ENCODE measurements around the gene PALMD.

The PALMD gene

DNA sequence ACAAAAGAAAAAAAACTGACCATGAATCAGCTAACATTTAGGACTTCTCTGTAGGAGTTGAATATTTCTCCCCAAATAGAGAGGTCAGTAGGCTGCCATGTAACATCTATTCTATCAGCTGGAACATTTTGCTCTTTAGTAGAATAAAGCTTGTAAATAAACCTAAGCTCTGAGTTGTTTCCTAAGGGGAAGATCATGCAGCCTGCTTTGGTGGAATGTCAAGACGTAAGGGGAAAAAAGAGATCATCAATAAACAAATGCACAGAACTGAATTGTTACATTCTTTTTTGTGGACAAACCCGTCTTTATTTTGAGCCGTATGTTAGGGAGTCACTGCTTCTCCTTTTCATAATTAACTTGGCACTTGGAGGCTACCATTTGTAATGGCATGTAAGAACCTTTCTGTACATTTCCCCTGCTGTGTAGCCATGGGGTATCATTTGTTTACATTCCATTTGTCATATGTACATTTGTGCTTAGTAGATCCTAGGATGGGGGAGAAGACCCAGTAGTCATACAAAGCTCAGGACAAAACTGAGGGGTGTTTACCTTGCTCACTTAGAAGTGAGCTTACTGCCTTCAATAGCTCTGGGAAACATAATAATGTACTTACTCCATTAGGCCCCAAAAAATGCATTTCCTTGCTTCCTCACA, 10.8 kb upstream of the PALMD start:
- in situ Hi-C loops (cut with MboI; ENCODE audit: low sequenced_read_pairs) = no loop called here

DNA sequence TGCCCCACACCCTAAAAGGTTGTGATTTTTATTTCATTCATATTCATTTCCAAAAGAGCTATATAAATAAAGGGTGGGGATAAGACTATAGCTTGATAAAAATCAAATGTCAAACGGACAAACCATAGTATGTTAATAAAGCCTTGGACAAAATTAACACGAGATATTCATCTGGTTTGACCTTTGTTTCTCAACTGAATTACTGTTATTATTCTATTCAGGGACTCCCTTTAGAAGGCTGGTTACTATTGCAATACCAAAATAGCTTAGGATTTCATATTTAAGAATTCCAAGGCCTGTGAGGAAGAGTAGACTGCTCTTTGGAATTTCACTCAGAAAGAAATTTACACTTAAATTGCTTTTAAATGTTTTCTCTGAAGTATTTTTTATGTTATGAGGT, 10.2 kb upstream of the PALMD start:
- in situ Hi-C loops (cut with MboI; ENCODE audit: low sequenced_read_pairs) = no loop called here

DNA sequence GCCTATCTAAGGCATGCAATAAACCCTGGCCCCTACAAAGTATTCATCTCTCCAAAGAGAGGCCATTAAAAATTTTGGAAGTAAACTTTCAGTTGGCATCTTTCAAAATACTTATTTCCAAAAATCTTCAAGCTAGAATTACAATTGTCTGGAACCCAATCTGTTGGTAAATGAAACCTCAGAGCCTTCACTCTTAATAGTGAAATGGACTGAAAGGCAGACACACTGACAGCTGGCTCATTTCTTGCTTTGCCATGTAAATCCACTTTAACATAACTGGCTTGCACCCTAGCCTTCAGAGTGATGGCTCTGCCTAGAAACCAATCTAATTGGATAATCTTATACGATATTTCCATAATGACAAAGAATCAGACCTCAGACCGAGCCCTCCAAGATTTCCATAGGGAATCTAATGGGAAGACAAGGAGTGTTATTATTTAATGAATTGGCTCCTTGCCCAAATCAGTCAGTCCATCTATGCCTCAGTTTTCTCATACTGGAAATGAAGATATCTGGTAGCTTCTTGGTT, 9.2 kb upstream of the PALMD start:
- in situ Hi-C loops (cut with MboI; ENCODE audit: low sequenced_read_pairs) = no loop called here

DNA sequence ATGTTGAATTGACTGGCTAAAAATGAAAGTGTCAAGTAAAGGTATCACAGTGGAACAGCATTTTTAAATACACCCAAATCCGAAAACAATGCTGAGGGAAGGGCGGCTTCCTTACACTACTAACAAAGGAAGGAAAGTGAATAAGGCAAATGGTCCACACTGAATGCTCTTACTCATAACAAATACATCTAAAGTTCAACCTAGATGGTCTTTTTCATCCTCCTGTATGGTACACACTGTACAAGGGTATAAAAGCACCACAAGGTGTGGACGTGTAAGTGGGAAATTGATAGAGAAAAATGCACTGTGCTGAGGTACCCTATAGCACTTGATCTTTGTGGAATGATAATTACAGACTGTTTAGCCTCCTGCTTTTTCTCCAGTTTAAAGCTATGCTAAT, 7.1 kb upstream of the PALMD start:
- in situ Hi-C loops (cut with MboI; ENCODE audit: low sequenced_read_pairs) = no loop called here

DNA sequence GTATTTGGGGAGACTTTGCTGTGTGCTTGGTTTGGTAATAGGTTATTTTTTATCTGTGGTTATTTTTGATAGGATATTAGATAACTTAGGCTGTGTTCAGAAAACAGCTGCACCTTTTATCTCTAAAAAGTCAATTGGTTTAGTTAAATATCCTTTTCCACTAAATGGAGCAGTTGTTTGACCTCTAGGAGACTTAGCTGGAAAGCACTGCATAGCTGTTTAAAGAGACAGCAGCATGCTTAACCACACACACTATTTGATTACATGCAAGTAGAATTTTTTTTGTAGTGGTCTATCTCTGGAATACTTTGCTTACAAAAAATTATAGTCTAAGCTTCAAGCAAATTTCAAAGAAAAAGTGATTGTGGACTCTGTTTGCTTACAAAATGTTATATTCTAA, 6.5 kb upstream of the PALMD start:
- in situ Hi-C loops (cut with MboI; ENCODE audit: low sequenced_read_pairs) = no loop called here

DNA sequence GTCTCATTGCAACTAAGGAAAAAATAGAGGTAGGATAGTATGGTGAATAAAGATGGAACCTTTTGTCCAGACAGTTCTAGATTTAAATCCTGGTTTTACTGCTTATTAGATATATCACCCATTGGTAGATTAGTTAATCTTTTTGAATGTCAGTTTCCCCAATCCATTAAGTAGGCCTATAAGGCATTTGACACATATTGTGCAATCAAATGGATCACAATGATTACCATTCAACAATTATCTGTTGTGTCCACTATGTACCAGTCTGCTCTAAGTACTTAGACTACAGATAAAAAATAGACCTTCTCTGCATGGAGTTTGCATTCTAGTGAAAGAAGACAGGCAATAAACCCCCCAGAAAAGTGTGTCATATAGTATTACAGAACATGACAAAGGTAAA, 6.0 kb upstream of the PALMD start:
- in situ Hi-C loops (cut with MboI; ENCODE audit: low sequenced_read_pairs) = no loop called here

DNA sequence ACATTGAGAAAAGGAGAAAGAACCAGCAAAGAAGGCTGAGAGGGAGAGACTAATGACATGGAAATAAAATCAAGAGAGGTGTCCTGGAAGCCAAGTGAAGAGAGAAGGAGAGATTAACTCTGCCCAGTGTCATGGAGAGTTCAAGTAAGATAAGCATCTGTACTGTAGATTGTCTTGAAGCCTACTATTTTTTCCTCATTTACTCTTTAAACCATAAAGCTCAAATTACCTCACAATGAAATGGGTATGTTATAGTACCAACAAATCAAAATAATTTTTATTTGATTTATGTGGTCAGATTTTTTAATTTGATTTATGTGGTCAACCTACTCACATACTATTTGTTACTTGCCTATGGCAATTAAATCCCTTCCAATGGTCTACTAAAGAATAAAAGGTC, 5.2 kb upstream of the PALMD start:
- in situ Hi-C loops (cut with MboI; ENCODE audit: low sequenced_read_pairs) = no loop called here

DNA sequence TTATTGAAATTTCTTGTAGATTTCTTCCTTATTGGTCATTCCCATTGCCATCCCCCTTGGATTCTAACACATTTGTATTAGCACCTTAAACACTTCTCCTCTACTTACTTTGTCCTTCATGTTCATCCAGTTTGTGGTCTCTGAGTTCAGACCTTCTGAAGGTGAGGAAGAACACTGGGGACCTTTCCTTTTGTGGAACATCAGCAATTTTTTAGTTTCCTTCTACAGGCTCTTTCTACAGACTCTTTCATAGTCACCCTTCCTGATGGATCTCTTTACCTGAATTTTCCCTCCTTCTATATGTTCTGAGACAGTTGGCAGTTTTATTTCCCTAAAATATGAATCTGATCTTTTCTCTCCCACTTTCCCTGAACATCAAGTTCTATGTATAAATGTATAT, 4.4 kb upstream of the PALMD start:
- in situ Hi-C loops (cut with MboI; ENCODE audit: low sequenced_read_pairs) = no loop called here

DNA sequence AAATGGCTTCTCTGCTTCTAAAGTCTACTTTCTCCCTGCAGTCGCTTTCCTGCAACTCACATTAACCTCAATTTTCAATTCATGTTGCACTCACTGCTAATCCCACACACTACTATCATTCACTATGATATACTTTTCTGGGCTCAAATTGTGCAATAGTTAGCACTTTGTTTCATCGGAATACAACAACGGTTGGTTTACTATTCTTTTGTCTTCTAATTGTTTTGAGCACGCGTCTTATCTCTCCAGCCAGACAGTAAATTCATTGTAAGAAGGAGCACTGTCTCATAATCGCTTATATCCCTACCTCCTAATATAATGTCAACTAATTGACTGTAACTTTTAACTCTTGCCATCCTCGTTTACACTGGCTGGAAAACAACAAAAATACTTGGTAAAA, 3.9 kb upstream of the PALMD start:
- in situ Hi-C loops (cut with MboI; ENCODE audit: low sequenced_read_pairs) = no loop called here

DNA sequence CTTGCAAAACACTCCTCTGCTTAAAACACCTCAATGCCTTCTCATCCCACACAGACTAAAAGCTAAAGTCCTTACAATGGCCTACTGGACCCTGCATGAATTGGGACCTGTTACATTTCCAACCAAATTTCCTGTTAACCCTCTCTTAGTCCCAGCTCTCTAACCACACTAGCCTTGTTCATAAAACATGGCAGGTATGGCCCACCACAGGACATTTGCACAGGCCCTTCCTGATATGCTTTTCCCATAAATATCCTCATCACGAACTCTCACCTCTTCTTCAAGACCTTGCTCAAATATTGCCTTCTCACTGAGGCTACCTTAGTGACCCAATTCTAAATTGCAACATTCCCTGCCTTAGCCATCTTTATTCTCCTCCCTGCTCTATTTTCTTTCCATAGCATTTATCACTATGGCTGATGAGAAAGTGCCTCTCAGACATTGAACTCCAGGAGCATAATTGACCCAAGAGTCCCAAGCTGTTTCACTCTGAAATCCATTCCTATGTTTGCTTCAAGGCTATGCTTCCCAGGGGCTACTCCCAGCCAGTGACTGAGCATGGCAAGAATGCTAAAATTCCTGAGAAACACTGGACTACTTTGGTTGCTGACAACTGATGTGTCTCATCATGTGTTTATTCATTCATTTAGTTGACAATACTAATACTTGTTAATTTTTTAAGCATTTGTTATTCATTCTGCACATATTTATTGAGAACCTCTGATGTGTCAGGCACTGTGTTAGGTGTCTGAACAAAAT, 2.7 kb upstream of the PALMD start:
- in situ Hi-C loops (cut with MboI; ENCODE audit: low sequenced_read_pairs) = no loop called here

DNA sequence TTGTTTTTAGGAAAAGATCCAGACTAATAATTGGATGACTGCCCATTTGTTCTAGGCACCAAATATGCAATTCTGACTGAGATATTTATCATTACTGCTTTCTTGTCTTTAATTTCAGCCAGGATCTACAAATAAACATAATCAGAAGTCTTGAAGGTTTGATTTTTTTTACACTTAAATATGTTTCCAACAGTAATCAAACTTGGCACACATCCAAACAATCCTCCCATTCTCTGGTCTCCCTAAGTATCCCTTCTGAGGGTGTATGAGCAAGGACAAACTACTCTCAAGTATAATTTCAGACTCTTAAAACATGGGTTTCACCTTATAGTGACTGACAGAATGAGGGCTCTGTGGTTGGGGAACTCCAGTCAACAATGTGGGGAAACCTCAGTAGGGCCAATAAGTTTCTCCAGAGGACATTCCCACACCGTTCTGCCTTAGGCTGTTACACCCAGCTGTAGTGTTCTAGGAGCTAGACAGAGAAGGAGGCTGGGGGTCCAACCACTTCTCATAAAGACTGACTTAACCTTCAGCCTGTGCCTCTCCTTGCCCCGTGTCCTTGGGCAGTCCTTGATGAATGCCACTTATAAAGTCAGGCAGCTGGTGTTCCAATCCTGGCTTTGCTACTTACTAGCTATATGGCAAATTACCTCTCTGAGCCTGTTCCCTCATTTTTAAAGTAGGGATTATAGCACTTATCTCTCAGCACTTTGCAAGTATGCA, 1.5 kb upstream of the PALMD start:
- in situ Hi-C loops (cut with MboI; ENCODE audit: low sequenced_read_pairs) = no loop called here

DNA sequence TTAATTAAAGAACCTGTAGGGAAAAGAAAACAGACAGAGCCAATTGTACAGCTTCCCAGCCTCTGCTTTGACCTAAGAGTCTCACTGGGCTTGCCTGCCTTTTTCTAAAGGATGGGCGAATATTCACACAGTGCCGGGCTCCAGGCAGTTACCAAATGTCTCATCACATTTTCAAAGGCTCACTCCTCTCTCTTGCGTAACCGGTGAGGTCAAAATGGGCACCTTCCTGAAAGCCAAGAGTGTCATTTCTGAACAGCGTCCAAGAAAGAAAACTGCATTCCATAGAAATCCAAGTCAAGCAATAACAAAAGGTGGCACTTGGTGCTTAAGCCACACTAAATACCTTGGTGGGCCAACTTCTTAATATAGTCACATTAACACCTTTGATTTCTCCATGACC, 710 bp upstream of the PALMD start:
- in situ Hi-C loops (cut with MboI; ENCODE audit: low sequenced_read_pairs) = no loop called here

DNA sequence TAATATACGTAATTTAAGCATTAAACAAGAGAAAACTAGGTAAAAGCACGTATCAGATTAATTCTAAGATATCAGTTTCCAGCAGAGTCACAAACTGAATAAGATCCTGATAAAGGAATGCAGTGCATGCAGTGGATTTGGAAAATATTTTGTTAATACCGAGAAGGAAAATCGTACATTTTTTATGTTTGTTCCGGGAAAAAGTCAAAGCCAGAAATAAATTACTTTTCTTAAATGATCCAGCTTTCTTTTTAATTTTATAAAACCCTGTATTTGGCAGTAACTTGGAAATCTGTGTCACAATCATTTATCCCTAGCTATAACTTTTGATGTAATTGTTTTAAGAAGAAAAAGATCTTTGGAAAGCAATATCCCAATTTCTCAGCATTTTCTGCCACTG, 955 bp downstream of the PALMD start:
- in situ Hi-C loops (cut with MboI; ENCODE audit: low sequenced_read_pairs) = no loop called here

DNA sequence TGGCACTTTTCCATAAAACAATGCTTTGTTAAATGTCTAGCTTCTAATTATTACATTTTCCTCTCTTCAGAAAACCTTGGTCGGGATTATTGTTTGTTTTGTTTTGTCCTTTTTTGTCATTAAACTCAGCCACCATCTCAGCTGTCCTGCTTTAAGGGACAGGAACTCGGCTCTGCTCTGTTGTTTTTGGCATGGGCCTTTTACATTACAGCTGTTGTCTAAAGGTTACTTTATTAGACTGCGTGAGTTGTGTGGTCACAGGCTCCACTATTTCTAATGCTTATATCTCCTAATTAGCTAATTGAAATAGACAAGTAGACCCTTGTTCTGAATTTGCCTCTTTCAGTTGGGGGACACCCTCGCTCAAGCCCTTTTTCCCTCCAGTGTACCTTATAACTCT, 1.6 kb downstream of the PALMD start:
- in situ Hi-C loops (cut with MboI; ENCODE audit: low sequenced_read_pairs) = no loop called here

DNA sequence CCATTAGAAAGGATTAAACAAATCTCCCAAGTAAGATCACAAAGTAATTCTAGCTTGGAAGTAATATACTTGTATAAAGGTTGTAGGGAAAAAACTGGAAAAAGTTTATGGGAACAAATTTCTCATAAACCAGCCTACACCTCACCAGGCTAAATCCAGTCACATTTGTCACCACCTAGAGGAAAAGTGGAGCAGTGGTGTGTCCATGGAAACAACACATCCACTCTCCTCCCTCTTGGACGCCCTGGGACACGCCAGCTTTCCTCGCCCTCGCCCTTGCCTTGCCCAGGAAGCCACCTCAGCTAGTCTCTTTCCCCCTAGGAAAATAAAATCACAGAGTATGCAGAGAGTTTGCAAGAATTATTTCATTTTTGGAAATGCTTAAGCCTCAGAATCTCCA, 2.2 kb downstream of the PALMD start:
- in situ Hi-C loops (cut with MboI; ENCODE audit: low sequenced_read_pairs) = no loop called here

DNA sequence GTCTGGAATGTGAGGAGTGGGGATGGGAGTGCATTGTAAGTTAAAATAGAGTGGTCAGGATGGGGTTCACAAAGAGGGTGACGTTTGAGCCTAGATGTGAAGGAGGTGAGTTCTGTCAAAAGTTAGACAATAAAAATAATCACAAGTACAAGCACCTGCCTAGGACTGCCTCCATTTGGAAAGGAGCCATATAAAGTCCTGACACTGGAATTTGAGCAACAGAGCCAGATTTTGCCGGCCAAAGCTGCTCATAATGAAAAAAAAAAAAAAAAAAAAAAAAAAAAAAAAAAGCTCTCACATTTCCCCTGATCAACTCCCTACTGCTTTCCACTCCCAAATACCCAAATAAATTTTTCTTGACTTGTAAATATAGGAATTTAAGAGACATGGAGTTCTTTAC, 4.1 kb downstream of the PALMD start:
- in situ Hi-C loops (cut with MboI; ENCODE audit: low sequenced_read_pairs) = no loop called here

DNA sequence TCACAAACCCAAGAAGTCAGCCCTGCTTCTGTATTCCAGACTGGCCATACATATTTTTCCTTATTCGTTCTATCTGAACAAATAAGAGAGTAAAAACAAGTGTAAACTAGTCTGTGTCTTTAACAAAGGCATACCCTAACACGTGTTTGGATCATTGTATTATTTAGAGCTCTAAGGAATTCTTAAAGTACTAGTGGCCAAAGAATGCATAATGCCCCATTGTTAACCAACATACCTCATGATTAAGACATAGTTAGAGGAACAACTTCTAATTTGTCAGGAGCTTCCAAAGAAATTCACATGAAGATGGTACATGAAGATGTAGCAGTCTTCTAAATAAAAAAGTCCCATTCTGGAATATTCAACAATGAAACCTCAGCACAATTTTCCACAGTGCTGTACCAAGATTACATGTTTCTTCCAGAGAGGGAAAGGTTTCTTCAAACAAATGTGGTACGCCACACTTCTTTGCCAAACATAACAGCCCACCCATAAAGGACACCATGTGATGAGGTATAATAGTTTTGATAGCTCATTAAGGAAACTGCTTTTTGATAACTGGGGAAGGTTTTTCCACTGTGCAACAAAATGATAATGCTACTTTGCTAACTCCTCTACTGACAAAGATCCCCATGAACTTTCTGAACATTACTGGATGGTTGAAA, 5.0 kb downstream of the PALMD start:
- in situ Hi-C loops (cut with MboI; ENCODE audit: low sequenced_read_pairs) = no loop called here

DNA sequence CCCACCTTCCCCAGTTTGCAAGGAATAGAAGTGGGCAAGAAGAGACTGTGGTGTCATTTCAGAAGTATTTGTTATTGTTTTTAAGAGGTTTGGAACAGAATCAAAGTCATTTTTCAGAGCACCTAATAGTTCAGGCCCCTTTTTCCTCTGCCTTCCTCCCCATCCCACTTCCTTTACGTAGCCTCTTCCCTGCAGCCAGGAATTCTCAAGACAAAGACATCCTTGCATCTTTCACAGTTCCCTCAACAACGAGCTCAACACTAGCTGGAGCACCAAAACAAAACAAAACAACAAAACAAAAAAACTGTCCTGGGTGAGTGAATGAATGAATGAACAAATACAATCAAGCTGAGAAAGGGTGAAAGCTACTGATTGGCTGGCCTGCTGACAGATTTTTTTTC, 7.0 kb downstream of the PALMD start:
- in situ Hi-C loops (cut with MboI; ENCODE audit: low sequenced_read_pairs) = no loop called here

DNA sequence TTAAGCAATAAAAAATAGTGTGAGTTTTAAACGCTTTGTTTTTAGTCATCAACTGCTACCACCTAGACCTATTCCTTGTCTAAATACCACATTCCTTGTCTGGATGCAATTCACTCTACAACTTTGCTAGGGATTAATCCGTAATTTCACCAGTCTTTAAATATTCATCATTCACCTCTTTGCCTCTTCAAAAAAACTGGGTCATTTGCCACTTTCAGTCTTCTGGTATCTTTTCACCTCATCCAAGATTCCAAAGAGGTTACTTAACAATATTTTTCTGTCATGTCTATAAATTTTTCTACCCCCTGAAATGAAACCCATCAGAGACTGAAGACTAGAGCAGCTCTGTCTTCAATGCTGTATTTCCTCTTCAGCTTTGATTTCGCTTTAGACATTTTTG, 9.5 kb downstream of the PALMD start:
- in situ Hi-C loops (cut with MboI; ENCODE audit: low sequenced_read_pairs) = no loop called here

DNA sequence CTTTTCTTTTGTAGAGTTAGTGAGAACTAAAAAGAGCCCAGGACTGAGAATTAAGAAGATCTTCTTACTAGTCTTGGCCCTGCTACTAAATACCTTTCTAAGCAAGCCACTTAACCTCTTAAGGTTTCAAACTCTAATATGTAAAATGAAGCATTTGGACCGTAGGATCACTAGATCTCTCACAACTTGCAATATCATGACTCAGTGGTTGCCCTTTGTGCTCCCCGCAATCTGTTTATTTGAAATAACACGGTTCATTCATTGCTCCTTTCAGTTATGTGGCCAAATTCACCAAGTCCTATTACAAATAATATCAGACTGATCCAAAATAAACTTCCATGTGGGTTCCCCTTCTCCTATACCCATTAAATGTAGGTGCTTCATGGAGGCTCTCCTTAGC, 10.8 kb downstream of the PALMD start:
- in situ Hi-C loops (cut with MboI; ENCODE audit: low sequenced_read_pairs) = no loop called here

DNA sequence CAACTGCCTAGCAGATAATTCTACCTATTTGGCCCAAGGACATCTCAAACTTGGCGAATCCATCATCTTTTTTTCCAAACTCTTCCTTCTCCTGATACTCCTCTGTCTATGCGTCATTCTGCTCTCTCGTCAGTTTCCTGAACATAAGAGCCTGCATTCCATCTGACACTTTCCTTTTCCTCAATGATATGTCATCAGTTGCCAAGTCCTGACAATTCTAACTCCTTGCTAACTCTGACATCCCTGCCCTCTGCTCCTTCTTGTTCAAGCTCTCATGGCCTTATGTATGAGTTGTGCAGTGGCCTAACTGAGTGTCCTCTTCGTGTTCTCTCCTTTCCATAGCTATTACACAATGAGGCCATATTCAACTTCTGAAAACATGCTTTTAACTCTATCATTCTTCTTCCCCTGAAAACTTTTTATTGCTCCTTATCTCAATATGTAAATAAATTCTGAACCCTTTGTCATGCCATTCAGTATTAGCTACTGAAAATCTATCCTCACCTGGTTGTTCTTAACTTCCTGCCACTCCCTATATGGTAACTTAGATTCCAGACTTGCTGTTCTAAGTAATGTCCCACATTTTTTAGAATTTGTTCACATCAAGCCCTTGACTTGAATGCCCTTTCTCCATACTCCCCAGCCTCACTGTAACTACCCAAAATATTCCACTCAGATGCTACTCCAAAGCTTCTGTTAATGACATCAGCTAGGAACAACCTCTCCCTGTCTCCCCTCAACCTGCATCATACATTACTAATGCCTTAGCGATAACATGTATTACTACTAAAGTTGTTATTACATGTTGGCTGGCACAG, 11.5 kb downstream of the PALMD start:
- in situ Hi-C loops (cut with MboI; ENCODE audit: low sequenced_read_pairs) = no loop called here

Measured in HL-60/S4 treated with retinoic acid at 250 ng/mL for 4 days and 3 days (cell line).